ENCODE results near the gene PTBP1.

The PTBP1 gene

DNA sequence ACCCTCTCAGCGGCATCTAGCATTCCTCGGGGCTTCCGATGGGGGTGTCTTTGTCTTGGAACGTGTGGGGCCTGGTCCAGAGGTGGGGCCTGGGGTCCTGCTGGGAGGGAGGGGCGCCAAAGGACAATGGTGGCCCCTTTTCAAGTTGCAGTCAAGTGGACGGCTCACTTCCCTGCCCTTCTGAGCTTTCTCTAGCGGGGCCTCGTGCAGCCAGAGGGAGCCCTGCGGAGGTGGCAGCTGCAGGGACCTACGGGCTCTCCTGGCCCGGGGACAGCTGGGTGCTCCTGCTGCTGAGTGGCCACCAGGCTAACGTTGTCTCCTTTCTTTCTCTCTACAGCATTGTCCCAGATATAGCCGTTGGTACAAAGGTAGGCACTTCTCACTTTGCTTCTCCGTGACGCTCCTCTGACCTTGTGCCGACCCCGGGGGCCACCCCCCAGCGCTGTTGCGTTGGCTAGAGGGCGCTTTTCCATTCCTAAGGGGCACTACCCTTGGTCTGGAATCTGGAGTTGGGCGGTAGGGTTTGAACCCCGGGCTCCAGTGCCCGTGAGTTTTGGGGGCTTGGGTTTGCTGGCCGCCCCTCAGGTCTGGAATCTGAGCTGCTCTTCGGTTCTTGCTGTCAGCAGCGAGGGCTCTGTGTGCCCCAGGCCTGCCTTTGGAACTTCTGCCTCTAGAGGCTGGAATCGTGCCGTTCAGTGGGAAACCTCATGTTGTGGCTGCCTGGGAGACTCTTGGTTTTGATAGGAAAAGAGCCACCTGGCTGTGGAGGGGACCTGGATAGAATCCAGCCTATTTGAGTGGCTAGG is 2.0 kb downstream of the PTBP1 start:
- H3K9me3 ChIP-seq (ENCODE audit: control insufficient read depth, low read length) = no peaks in the 10 kb centered on the region
- H3K9ac ChIP-seq (ENCODE audit: low read length) = peak overlapping the region; percentile 96
- H3K18ac ChIP-seq (ENCODE audit: low read depth in 1 of 2, low read length in 2 of 2) = peak overlapping the region; percentile 24 to 41
- 17% methylated on average over 28 of the region's 28 CpGs for WGBS
- H2BK5ac ChIP-seq (ENCODE audit: low read depth, low read length, poor library complexity, severe bottlenecking) = no peak overlapping the region
- H2AK5ac ChIP-seq (ENCODE audit: low read length, severe bottlenecking) = peak overlapping the region; percentile 38
- no peak overlapping the region for H2AFZ ChIP-seq (ENCODE audit: low read depth, low read length)
- H3K27ac ChIP-seq (ENCODE audit: low read length, poor library complexity, severe bottlenecking) = peak overlapping the region; percentile 92
- no peaks in the 10 kb centered on the region for H3K27me3 ChIP-seq (ENCODE audit: control insufficient read depth in 1 of 2, insufficient read depth in 1 of 2, low read length in 2 of 2)
- no peak overlapping the region for H2BK15ac ChIP-seq (ENCODE audit: low read depth, poor library complexity, severe bottlenecking)
- H3K14ac ChIP-seq (ENCODE audit: low read length in 2 of 2) = peak overlapping the region in 1 of 2 experiments; percentile 66
- H3K4me1 ChIP-seq (ENCODE audit: control insufficient read depth, insufficient read depth, low read depth, low read length) = peaks cover 46% of the 10 kb centered on the region
- H2BK120ac ChIP-seq (ENCODE audit: low read depth, low read length) = no peak overlapping the region
- H4K8ac ChIP-seq (ENCODE audit: low read length) = no peak overlapping the region
- H2BK12ac ChIP-seq (ENCODE audit: low read length in 2 of 2) = no peak overlapping the region
- no peak overlapping the region for H4K91ac ChIP-seq (ENCODE audit: low read length)
- peaks cover 22 to 54% of the 10 kb centered on the region in 2 experiments for H3K36me3 ChIP-seq (ENCODE audit: control insufficient read depth in 1 of 2, insufficient read depth in 2 of 2, low read depth in 1 of 2, low read length in 2 of 2)
- peak overlapping the region; percentile 88 for H3K4me2 ChIP-seq (ENCODE audit: low read length, poor library complexity, severe bottlenecking)
- no peaks in the 10 kb centered on the region for H3K79me1 ChIP-seq (replicated peaks; ENCODE audit: low read length, poor library complexity, severe bottlenecking)
- peak overlapping the region in 1 of 2 experiments; percentile 74 for H3K23ac ChIP-seq (ENCODE audit: low read length in 2 of 2)
- DNase-seq = peak; percentile 73
- H3K4me3 ChIP-seq (ENCODE audit: insufficient read depth in 1 of 2, low read depth in 1 of 2, low read length in 2 of 2) = peak overlapping the region; percentile 88 to 96
- H3K4ac ChIP-seq (ENCODE audit: low read depth in 1 of 2, low read length in 2 of 2) = peak overlapping the region; percentile 52 to 56

DNA sequence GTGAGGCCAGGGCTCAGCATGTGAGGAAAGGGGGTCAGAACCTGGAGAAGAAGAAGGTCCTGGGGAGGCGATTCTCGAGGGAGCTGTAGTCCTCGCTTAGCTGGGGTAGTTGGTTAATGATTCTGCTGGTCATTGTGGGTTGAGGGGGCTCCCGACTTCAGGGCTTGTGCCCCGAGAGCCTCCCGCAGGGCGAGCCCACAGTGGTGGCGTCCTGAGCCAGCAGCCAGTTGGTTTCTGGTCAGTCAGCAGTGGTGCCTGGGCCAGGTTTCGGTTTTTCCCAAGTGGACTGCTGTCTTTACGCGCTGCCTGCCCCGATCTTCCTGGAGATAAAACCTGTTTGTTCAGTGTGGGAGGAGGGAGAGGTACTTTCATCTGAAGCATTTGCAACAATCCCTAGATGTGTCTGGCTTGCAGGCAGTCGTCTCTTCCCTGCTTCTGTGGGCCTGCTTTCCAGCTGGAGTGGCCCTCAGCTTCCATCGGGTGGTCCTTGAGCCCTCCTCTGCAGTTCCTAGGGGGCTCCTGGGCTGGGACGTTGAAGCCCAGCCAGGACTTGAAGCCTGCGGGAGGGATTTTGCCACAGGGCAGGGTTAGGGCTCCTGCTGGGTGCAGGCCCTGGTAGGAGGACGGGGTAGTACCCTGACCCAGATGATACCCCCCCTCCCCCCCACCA is 3.2 kb downstream of the PTBP1 start:
- Histone ChIP-seq H4K8ac (ENCODE audit: low read length) (no peak overlapping the region), H3K4me3 (ENCODE audit: insufficient read depth in 1 of 2, low read depth in 1 of 2, low read length in 2 of 2) (peak overlapping the region in 1 of 2 experiments; percentile 96), H2AK5ac (ENCODE audit: low read length, severe bottlenecking) (no peak overlapping the region), H3K9me3 (ENCODE audit: control insufficient read depth, low read length) (no peaks in the 10 kb centered on the region), H3K14ac (ENCODE audit: low read length in 2 of 2) (peak overlapping the region in 1 of 2 experiments; percentile 7), H3K4me2 (ENCODE audit: low read length, poor library complexity, severe bottlenecking) (peak overlapping the region; percentile 62), H2AFZ (ENCODE audit: low read depth, low read length) (no peak overlapping the region), H3K18ac (ENCODE audit: low read depth in 1 of 2, low read length in 2 of 2) (no peak overlapping the region), H3K4ac (ENCODE audit: low read depth in 1 of 2, low read length in 2 of 2) (no peak overlapping the region), H2BK12ac (ENCODE audit: low read length in 2 of 2) (no peak overlapping the region), H3K27me3 (ENCODE audit: control insufficient read depth in 1 of 2, insufficient read depth in 1 of 2, low read length in 2 of 2) (no peaks in the 10 kb centered on the region), H4K91ac (ENCODE audit: low read length) (no peak overlapping the region), H3K4me1 (ENCODE audit: control insufficient read depth, insufficient read depth, low read depth, low read length) (peaks cover 51% of the 10 kb centered on the region), H2BK5ac (ENCODE audit: low read depth, low read length, poor library complexity, severe bottlenecking) (no peak overlapping the region), H2BK120ac (ENCODE audit: low read depth, low read length) (no peak overlapping the region), H3K9ac (ENCODE audit: low read length) (peak overlapping the region; percentile 96), H2BK15ac (ENCODE audit: low read depth, poor library complexity, severe bottlenecking) (no peak overlapping the region), H3K27ac (ENCODE audit: low read length, poor library complexity, severe bottlenecking) (peak overlapping the region; percentile 71), H3K79me1 (replicated peaks; ENCODE audit: low read length, poor library complexity, severe bottlenecking) (no peaks in the 10 kb centered on the region), H3K36me3 (ENCODE audit: control insufficient read depth in 1 of 2, insufficient read depth in 2 of 2, low read depth in 1 of 2, low read length in 2 of 2) (peaks cover 34 to 66% of the 10 kb centered on the region in 2 experiments), H3K23ac (ENCODE audit: low read length in 2 of 2) (peak overlapping the region; percentile 2 to 65)
- no peak for DNase-seq
- 84% methylated on average over 15 of the region's 17 CpGs for WGBS

DNA sequence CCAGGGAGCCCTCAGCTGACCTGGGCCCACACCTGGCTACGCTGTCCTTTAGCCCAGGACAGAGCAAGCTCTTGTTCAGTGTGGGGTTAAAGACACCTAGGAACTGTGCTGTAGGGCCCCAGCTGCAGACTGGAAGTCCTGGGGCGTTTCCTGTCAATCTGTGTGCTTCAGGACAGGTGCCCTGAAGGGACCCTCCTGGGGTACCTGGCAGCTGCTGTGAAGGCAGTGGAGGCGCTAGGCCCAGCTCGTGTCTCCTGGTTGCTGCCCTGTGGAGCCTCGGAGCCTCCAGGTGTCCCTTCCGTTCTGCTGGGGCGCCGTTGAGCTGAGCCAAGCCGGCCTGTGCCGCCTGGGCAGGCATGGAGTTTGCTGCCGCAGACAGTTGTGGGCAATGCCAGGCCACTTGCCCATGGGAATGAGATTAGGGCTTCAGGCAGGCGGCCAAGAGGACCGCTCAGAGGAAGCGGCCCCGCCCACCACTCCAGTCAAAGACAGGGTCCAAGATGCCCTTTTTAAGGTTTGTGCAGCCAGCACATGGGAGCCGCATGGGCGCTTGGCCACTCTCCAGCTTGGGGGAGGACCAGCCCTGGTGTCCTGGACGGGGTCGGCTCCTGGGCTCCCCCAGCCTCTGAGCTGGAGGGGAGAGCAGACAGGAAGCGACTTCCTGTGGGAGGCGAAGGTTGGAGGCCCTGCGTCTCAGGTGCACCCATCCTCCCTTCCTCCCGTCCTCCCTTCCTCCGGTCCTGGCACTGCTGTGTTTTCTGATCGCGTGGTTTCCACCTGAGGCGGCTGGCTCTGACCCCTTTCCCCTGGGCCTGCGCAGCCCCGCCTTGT is 4.0 kb downstream of the PTBP1 start:
- peaks cover 48% of the 10 kb centered on the region for H3K4me1 ChIP-seq (ENCODE audit: control insufficient read depth, insufficient read depth, low read depth, low read length)
- 84% methylated on average over 28 of the region's 29 CpGs for WGBS
- H3K14ac ChIP-seq (ENCODE audit: low read length in 2 of 2) = no peak overlapping the region
- no peaks in the 10 kb centered on the region for H3K27me3 ChIP-seq (ENCODE audit: control insufficient read depth in 1 of 2, insufficient read depth in 1 of 2, low read length in 2 of 2)
- no peak overlapping the region for H2BK12ac ChIP-seq (ENCODE audit: low read length in 2 of 2)
- no peak for DNase-seq
- no peak overlapping the region for H4K91ac ChIP-seq (ENCODE audit: low read length)
- peak overlapping the region; percentile 62 for H3K4me2 ChIP-seq (ENCODE audit: low read length, poor library complexity, severe bottlenecking)
- no peaks in the 10 kb centered on the region for H3K79me1 ChIP-seq (replicated peaks; ENCODE audit: low read length, poor library complexity, severe bottlenecking)
- H2BK15ac ChIP-seq (ENCODE audit: low read depth, poor library complexity, severe bottlenecking) = no peak overlapping the region
- peak overlapping the region in 1 of 2 experiments; percentile 96 for H3K4me3 ChIP-seq (ENCODE audit: insufficient read depth in 1 of 2, low read depth in 1 of 2, low read length in 2 of 2)
- no peak overlapping the region for H2AFZ ChIP-seq (ENCODE audit: low read depth, low read length)
- H3K9ac ChIP-seq (ENCODE audit: low read length) = peak overlapping the region; percentile 96
- no peak overlapping the region for H2BK120ac ChIP-seq (ENCODE audit: low read depth, low read length)
- peak overlapping the region; percentile 71 for H3K27ac ChIP-seq (ENCODE audit: low read length, poor library complexity, severe bottlenecking)
- no peak overlapping the region for H3K4ac ChIP-seq (ENCODE audit: low read depth in 1 of 2, low read length in 2 of 2)
- no peak overlapping the region for H3K23ac ChIP-seq (ENCODE audit: low read length in 2 of 2)
- peaks cover 36 to 74% of the 10 kb centered on the region in 2 experiments for H3K36me3 ChIP-seq (ENCODE audit: control insufficient read depth in 1 of 2, insufficient read depth in 2 of 2, low read depth in 1 of 2, low read length in 2 of 2)
- no peak overlapping the region for H2AK5ac ChIP-seq (ENCODE audit: low read length, severe bottlenecking)
- H3K18ac ChIP-seq (ENCODE audit: low read depth in 1 of 2, low read length in 2 of 2) = no peak overlapping the region
- H4K8ac ChIP-seq (ENCODE audit: low read length) = no peak overlapping the region
- no peaks in the 10 kb centered on the region for H3K9me3 ChIP-seq (ENCODE audit: control insufficient read depth, low read length)
- no peak overlapping the region for H2BK5ac ChIP-seq (ENCODE audit: low read depth, low read length, poor library complexity, severe bottlenecking)

Data from mesenchymal stem cell (in vitro differentiated cells and primary cell).